Activated CD4-positive, alpha-beta T cell treated with anti-CD3 and anti-CD28 coated beads, Interleukin-2, amount 50 U/mL, for 24 hours (primary cell): Measurements from ENCODE around the gene IKBKE.
A peak's percentile ranks its signal among the peaks of the same experiment; 100 is the strongest.

ENCODE experiments used
- DNase-seq, 2 donors: peaks; one replicate each; pipeline ENCODE4 v3.0.0-alpha.2; 2020; ENCODE audit warnings: low read depth in 1 of 2, low spot score in 1 of 2

Gene IKBKE

DNA sequence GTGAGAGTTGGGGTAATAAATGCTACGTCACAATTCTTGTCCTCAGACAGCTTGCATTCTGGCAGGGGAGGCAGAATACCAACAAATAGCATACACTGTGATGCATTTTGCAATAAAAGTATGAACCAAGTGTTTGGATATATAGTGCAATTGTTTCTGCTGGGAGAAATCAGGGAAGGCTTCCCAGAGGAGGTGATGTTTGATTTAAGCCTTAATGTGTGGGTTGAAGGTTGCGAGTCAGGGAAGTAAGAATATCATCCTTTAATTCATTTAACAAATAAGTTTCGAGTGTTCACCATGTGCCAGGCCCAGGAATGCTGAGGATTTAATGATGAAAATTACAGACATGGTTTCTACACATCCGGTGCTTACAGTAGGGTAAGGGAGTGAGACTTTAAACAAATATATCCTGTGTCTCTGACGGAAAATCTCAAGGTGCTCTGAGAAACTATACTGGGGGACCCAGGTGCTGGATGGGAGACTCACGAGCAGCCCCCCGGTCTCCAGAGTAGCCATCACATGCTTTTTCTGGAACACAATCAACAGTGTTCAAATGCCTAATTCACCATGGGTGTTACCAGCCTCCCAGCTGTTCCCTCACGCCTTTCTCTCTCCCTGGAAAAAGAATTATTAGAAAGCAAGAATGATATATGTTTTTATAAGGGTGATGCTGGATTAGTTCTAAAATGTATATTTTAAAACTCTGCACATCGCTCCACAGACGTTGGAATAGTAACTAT is 68.8 kb downstream of the IKBKE start:
- no peak for DNase-seq

DNA sequence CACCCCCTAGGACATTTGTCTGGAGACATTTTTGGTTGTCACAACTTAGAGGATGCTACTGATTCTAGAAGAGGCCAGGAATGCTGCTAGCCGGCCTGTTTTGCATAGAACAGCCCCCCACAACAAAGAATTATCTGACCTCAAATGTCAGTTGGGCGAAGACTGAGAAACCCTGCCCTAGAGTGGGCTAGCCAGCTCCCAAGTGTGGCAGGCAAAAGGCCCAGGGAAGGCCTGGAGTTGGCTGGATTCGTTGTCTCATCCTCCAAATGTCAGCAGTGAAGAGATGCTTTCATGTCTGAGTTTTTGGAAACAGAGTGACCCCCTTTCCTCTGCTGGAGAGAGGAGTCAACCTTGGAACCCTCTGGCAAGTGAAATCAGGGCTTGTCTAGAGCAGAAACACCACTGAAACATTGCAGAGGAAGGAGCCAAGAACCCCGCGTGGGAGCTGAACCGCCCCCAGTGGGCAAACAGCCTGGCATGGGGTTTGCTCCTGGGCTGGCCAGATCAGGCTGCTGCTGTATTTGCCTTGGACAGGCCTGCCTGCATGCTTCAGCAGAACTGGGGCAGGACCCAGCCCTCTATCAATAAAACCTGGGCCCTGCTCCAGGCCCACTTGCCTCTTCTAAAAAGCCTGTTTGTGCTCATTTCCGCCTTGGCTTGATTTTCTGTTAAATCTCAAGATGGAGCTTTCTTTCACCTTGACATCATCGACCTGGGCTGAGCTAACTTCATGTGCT is 69.9 kb downstream of the IKBKE start:
- DNase-seq: no peak

DNA sequence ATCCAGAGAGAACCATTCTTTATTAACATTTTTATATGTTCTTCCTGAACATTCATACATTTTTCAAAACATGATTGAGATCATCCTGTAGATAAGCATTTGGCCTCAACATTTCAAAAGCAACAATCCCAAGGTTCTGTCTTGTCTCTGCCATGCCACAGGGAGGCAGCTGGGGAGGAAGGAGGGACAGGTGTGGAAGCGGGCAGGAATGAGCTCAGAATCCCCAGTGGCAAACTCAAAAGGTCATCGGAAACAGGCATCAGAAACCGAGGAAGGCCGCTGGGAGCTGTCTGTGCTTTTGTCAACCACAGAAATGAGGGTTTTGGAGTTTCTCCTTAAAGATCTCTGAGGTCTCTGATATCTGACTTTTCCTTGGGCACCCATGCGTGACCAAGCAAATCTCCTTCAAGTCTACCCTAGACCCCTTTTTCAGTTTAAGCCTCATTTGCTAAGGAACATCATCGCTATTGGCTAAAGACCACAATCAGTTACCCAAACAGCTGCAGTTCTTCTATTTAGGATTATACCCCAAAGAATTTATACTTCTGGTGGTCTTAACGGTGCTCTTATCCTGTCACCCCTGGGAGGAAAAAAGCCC is 71.1 kb downstream of the IKBKE start:
- no peak for DNase-seq

DNA sequence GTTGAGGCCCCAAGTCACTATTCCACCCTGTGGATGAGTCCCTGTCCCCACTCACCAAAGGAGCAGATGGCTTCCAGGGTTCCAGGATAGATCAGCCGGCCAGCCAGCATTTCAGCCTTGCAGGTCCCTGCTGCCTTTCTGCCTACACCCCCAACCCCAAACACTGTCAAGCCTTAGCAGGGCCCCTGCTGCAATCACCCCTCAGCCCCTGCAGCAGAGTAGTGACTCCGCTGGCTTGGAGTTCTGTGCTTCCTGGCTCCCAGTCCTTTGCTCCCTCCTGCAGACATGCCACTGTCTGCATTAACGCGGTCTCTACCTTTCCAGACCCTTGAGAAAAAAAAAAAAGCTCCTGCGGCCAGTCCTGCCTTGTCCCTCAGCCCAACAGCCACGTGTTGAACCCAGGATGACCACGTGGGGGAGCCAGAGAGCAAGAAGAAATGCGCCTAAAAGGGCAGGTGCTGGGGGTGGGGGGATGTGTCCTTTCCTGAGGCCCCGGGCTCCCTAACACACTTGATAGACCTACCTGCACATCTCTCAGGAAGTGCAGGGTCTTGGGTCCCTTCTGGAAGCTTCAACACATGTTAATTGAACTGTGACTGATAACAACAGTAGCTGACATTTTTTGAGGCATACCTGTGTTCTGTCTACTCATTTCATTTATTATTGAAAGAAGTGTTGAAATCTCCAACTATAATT is 74.4 kb downstream of the IKBKE start:
- peak; percentile 80 for DNase-seq

DNA sequence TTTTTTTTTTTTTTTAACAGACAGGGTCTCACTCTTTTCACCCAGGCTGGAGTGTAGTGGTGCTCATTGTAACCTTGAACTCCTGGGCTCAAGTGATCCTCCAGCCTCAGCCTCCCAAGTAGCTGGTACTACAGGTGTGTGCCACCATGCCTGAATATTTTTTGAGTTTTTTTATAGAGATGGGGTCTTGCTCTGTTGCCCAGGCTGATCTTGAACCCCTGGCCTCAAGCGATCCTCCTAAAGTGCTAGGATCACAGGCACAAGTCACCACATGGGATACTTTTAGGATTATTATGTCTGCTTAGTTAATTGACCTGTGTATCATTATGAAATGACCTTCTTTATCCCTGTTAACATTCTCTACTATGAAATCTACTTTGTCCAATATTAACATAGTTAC is 75.1 kb downstream of the IKBKE start:
- DNase-seq: no peak
